K562 treated with DMSO at 1 percent for 4 hours (cell line): Measurements from ENCODE around the gene CEACAM16. TPM values are rescaled to one million over a fixed set of nuclear protein-coding genes. Genes with fewer than 3 reads are reported as not detected.

Source experiments
- total RNA-seq: library from RNA; unstranded; fragments of 300-600 nt; gene quantifications from 2 replicates; pipeline ENCODE4 v1.2.3, GENCODE V29; 2022; ENCODE audit not compliant: insufficient read depth

CEACAM16 gene
- total RNA-seq: not detected in 2 replicates

GRCh38 chr19:44698492-44699201 lies at the start of gene CEACAM16:
CEACAM16 (plus strand) TSS chr19:44699151; CDS start chr19:44701457, 2,306 bp downstream.

GRCh38 chr19:44671400-44671799 lies 27.6 kb upstream of the CEACAM16 start, which contains the start of gene CEACAM19:
CEACAM19 (plus strand) TSS chr19:44671482; CDS start chr19:44671932, 450 bp downstream.

DNA sequence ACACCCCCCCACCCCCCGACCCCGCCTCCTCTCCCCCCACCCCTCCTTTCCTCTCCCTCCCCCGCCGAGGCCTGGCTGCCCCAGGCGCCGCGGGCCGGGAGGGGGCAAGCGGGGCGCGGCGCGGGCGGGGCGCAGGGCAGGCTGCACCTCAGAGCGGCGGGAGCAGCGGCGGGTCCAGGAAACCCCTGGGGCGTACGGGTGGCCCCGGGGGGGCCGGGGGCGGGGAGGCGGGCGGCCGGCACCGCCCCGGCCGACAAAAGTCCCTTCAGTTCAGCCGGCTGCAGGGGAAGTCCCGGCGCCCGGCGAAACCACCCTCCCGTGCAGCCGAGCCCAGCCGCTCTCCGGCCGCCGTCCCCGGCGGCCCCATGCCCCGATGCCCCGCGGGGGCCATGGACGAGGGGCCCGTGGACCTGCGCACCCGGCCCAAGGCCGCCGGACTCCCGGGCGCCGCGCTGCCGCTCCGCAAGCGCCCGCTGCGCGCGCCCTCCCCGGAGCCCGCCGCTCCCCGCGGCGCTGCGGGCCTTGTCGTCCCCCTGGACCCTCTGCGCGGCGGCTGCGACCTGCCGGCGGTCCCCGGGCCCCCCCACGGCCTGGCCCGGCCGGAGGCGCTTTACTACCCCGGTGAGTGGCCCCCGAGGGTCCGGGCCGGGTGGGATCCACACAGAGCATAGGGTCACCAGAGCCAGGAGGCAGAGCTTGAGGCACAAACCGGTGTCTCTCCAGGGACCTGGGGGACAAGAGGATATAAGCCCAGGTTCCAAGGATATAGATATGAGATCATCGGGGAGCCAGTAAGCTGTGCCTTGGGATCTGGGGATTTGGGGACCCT lies 49.7 kb downstream of the CEACAM16 start, which contains the start of gene BCL3:
BCL3 (plus strand) TSS at position 283 of the 829 bp plus-strand sequence; CDS start at position 366, 83 bp downstream.

Other genes starting within 250 kb of the CEACAM16 start
- 2.2 and 3.0 TPM in 2 replicates for gene ZNF180, start 198.6 kb upstream of the CEACAM16 start, total RNA-seq
- gene CEACAM20, start 169.5 kb upstream of the CEACAM16 start, total RNA-seq: not detected in 2 replicates
- gene IGSF23, start 85.6 kb upstream of the CEACAM16 start, total RNA-seq: not detected in 2 replicates
- 14.1 and 16.0 TPM in 2 replicates for gene PVR, start 55.2 kb upstream of the CEACAM16 start, total RNA-seq
- gene CEACAM19, start 27.7 kb upstream of the CEACAM16 start, total RNA-seq: 2.5 and 3.0 TPM in 2 replicates
- 7.5 and 13.9 TPM in 2 replicates for gene BCL3, start 49.6 kb downstream of the CEACAM16 start, total RNA-seq
- 0.71 TPM in 1 of 2 replicates, not detected in the other for gene CBLC, start 78.7 kb downstream of the CEACAM16 start, total RNA-seq
- gene BCAM, start 110.0 kb downstream of the CEACAM16 start, total RNA-seq: 3.5 and 4.6 TPM in 2 replicates
- 127 and 137 TPM in 2 replicates for gene NECTIN2, start 147.1 kb downstream of the CEACAM16 start, total RNA-seq
- gene TOMM40, start 192.1 kb downstream of the CEACAM16 start, total RNA-seq: 106 and 111 TPM in 2 replicates
- 1,934 and 2,198 TPM in 2 replicates for gene APOE, start 206.6 kb downstream of the CEACAM16 start, total RNA-seq
- gene APOC1, start 215.5 kb downstream of the CEACAM16 start, total RNA-seq: 849 and 1,275 TPM in 2 replicates
- gene APOC4, start 243.1 kb downstream of the CEACAM16 start, total RNA-seq: not detected in 2 replicates
- gene APOC2, start 246.9 kb downstream of the CEACAM16 start, total RNA-seq: not detected in 2 replicates